Measurements from ENCODE around the gene MAP7. TPM values are rescaled to one million over a fixed set of nuclear protein-coding genes. Genes with fewer than 3 reads are reported as not detected.
"Not testable (repeated sequence)": the region's sequence is repeated elsewhere in the genome, so short reads cannot be mapped to it uniquely, and the experiment has no call there.

MAP7 gene
- total and polyA plus RNA-seq, 11 donors, result 0.86 to 3.2 (median 2.1) TPM

DNA sequence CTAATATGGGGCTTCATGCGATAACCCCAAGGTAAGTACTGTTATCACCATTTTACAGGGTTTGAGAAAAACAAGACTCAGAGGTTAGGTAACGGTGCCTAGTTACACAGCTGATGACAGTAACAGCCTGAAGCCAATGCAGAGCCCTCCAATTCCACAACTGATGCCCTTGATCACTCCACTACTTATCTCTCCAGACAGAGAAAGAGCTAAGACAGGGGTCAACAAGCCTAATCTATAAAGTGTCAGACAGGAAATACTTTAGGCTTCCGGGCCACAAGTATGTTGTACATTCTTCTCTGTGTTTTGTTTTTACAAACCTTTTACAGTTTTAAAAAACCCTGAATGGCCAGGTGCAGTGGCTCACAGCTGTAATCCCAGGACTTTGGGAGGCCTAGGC is 50.9 kb downstream of the MAP7 start:
- TF ChIP-seq, protein P1, sequence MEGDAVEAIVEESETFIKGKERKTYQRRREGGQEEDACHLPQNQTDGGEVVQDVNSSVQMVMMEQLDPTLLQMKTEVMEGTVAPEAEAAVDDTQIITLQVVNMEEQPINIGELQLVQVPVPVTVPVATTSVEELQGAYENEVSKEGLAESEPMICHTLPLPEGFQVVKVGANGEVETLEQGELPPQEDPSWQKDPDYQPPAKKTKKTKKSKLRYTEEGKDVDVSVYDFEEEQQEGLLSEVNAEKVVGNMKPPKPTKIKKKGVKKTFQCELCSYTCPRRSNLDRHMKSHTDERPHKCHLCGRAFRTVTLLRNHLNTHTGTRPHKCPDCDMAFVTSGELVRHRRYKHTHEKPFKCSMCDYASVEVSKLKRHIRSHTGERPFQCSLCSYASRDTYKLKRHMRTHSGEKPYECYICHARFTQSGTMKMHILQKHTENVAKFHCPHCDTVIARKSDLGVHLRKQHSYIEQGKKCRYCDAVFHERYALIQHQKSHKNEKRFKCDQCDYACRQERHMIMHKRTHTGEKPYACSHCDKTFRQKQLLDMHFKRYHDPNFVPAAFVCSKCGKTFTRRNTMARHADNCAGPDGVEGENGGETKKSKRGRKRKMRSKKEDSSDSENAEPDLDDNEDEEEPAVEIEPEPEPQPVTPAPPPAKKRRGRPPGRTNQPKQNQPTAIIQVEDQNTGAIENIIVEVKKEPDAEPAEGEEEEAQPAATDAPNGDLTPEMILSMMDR (IDR thresholded peaks at IDR 0.05), result no peak
- no peak for TF ChIP-seq POLR2A (IDR thresholded peaks at IDR 0.05)
- Histone ChIP-seq H3K9me3 (no peaks in the 10 kb centered on the region), H3K27ac (no peak overlapping the region), H3K27me3 (no peaks in the 10 kb centered on the region), H3K4me1 (no peaks in the 10 kb centered on the region), H3K36me3 (no peaks in the 10 kb centered on the region), H3K4me3 (no peak overlapping the region)
- intact Hi-C loops (cut with DNase I), result no loop called here
- DNase-seq, result no peak
- 49 to 58% (median 51%) methylated on average over 3 of the region's 3 CpGs for WGBS, 4 donors
- ATAC-seq, result no peak

- ATAC-seq; H3K27ac ChIP-seq; DNase-seq; H3K36me3 ChIP-seq; H3K4me3 ChIP-seq; intact Hi-C loops (cut with DNase I); H3K9me3 ChIP-seq; H3K27me3 ChIP-seq; H3K4me1 ChIP-seq: not testable (repeated sequence)
- WGBS, 4 donors, result 74 to 89% (median 87%) methylated on average over 2 of the region's 2 CpGs
Observed at GRCh38 chr6:136496449-136496848, 53.8 kb downstream of the MAP7 start.

GRCh38 chr6:136494710-136495109 is 55.5 kb downstream of the MAP7 start:
- TF ChIP-seq, protein P1 (IDR thresholded peaks at IDR 0.05), result no peak
- TF ChIP-seq POLR2A (IDR thresholded peaks at IDR 0.05), result no peak
- Histone ChIP-seq H3K36me3 (no peaks in the 10 kb centered on the region), H3K9me3 (no peaks in the 10 kb centered on the region), H3K4me1 (no peaks in the 10 kb centered on the region), H3K27ac (no peak overlapping the region), H3K27me3 (no peaks in the 10 kb centered on the region), H3K4me3 (no peak overlapping the region)
- ATAC-seq (no peak), DNase-seq (no peak)
- intact Hi-C loops (cut with DNase I), result no loop called here
- WGBS, 4 donors, result 81 to 89% (median 83%) methylated on average over 1 of the region's 1 CpG

DNA sequence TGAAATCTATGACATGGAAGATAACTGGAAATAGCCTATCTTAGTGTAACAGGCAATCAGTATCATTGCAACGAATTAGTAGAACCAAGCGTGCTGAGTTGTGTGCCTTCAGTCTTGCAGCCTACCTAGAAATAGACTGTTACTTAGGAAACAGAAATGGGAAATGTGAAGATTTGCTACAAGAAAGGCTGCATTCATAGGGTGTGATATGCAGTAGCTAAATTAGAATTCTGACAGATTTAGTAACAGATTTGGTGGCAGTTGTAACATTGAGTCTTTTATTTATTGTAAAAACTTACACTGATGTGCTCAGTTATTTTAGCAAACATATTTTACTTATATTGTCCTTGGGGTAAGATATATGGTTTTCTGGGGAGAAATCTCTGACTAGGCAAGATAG is 56.2 kb downstream of the MAP7 start:
- no peaks in the 10 kb centered on the region for H3K36me3 ChIP-seq
- no peaks in the 10 kb centered on the region for H3K9me3 ChIP-seq
- H3K4me1 ChIP-seq, result no peaks in the 10 kb centered on the region
- ATAC-seq, result no peak
- no peak overlapping the region for H3K27ac ChIP-seq
- intact Hi-C loops (cut with DNase I), result no loop called here
- no peaks in the 10 kb centered on the region for H3K27me3 ChIP-seq
- no peak for TF ChIP-seq POLR2A (IDR thresholded peaks at IDR 0.05)
- TF ChIP-seq, protein P1 (IDR thresholded peaks at IDR 0.05), result no peak
- no peak for DNase-seq
- 85 to 91% (median 85%) methylated on average over 2 of the region's 2 CpGs for WGBS, 4 donors
- no peak overlapping the region for H3K4me3 ChIP-seq

DNA sequence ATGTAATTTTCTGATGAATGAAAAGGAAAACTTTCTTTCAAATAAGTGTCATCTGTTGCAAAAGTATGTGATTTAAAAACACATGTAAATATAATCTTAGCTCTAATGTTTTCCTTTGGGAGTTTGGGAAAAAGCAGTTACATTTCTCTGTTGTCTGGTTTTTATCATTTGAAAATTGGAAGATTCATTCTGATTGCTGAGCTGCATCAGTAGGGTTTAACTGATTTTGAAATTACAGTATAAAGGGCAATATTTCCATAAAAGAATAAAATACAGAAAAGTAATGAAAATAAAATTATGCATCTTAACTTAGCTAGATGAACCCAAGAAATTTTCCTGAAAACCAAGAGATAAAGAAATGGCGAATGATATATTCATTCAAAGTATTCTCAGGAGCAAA is 57.8 kb downstream of the MAP7 start:
- TF ChIP-seq, protein P1 (IDR thresholded peaks at IDR 0.05), result no peak
- TF ChIP-seq POLR2A (IDR thresholded peaks at IDR 0.05), result no peak
- 79 to 89% (median 81%) methylated on average over 1 of the region's 1 CpG for WGBS, 4 donors
- intact Hi-C loops (cut with DNase I), result no loop called here
- H3K4me3 ChIP-seq, result no peak overlapping the region
- no peaks in the 10 kb centered on the region for H3K4me1 ChIP-seq
- H3K36me3 ChIP-seq, result no peaks in the 10 kb centered on the region
- no peaks in the 10 kb centered on the region for H3K27me3 ChIP-seq
- no peaks in the 10 kb centered on the region for H3K9me3 ChIP-seq
- ATAC-seq (no peak), DNase-seq (no peak)
- no peak overlapping the region for H3K27ac ChIP-seq

All from heart left ventricle (tissue), 16 donors.